GM18511 (cell line): Measurements from ENCODE around the gene PIP5KL1.
A peak's percentile ranks its signal among the peaks of the same experiment; 100 is the strongest.

Source experiments
- ATAC-seq: cut with Tn5 transposase; IDR thresholded peaks from one replicate; pipeline ENCODE4 v1.9.1; 2021; ENCODE audit warnings: mild to moderate bottlenecking, moderate library complexity; ENCODE audit not compliant: unreplicated experiment

Gene PIP5KL1

DNA sequence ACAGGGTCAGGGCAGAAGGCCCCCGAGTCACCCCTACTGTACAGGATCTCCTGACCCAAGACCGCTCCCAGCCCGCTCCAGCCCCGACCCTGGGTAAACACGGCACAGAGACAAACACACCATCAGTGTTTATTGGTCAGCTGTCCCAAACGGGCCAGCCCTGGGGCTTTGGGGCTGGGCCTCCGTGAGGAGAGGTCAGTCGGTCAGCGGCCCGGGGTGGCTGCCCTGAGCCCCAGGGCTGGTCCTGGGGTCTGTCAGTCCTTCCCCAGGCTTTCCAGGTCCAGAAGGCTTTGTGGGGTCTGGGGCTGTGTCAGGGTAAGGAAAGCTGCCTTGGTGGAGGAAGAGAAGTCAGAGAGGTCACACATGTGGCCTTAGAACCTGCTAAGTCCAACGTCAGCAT is 4.4 kb upstream of the PIP5KL1 start:
- ATAC-seq = no peak

DNA sequence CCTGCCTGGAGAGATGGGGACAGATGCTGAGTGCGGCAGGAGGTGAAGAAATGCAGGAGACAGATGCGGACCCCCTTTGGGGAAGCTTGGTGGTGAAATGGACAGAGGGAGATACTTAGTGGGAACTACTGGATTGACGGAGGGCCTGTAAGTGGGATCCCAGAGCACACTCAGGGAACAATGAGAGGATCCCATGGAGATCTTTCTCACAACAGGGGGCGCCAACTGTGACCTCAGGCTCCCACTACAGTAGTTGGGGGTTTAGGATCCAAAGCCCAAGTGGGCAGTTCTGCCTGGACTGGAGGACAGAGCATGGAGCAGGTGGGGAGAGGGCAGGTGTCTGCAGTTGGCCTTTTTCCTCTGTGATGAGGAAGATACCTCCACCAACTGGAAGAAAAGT is 3.7 kb upstream of the PIP5KL1 start:
- ATAC-seq = no peak

DNA sequence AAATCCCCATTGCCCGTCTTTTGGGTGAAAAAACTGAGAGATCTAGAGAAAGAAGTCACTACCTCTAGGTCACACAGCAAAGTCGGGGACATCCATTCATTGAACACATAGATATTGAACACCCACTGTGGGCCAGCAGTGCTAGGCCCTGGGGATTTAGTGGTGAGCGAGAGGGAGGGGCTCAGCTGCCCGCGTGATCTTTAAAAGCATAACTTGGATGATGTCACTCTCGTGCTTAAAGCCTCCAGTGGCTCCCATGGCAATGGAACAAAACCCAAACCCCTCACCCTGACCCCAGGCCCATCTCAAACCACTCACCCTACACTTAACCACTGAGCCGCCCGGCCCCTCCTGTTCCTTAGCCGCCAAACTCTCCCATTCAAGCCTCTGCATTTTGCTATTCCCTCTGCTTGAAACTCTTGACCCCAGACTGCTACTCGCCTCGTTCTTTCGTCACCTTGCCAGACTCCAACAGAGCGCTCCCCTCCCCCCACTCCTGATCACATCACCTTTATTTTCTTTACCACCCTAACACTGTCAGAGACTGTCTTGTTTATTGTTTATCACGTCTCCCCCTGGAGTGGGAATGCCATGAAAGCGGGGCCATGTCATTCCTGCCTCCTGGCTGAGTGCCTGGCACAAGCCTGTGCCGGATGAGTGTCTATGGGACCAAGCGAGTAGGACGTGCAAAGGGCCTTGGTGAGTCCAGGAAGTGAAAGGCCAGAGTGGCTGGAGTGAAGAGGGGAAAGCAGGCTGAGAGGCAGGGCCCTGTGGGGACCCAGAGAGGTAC is 710 bp upstream of the PIP5KL1 start:
- peak; percentile 47 for ATAC-seq

DNA sequence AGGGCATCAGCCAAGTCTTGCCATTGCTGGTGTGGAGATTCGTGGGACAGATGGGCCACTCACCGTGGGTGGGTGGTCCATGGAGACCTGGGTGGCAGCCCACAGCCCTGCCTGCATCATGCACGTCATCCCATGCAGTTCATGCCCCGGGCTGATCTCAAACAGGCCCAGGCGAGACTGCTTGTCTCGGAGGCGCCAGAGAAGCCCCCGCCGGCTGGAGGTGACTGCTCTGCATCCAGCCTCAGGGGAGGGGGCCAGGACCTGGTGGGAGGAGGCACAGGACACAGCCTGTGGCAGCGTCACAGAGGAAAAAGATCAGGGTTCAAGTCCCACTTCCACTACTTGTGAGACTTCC is 975 bp downstream of the PIP5KL1 start:
- ATAC-seq = no peak

DNA sequence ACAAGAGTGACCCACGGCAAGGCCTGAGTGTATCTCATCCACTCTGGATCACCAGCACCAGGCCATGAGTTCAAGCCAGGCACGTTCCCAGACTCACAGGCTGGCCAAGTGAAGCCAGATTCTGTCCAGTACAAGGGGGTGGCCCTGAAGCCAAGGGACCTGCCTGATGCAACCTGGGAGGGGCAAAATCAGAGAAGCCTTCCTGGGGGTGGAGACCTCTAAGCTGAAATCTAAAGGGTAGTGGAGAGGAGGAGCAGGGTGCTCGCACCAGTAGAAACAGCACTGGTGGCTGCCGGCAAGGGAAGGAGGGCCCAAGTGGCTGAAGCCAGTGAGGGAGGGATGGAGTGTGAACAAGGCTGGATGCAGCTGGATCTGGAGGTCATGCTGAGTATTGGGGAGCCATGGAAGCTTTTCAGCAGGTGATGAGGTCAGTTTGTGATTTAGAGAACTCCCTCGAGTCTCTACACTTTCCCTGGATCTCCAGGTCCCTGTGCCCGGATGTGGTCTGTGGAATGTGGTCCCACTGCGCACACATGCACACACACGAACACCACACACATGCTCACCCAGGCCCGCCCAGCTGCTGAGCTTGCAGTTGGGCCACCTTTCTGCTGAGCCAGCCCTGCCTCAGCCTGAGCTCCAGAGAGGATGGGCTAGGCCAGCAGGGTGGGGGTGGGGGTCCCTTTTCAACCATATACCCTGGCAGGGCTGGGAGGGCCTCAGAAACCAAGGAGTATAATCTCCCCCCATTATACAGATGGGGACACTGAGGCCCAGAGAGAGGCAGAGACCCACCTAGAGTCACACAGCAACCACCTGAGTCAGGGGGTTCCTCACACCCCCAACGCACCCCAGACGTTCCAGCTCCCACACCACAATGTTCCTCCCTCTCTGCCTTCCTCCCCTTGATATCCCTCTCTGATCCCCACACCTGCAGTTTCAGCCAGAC is 1.6 kb downstream of the PIP5KL1 start:
- ATAC-seq = no peak

DNA sequence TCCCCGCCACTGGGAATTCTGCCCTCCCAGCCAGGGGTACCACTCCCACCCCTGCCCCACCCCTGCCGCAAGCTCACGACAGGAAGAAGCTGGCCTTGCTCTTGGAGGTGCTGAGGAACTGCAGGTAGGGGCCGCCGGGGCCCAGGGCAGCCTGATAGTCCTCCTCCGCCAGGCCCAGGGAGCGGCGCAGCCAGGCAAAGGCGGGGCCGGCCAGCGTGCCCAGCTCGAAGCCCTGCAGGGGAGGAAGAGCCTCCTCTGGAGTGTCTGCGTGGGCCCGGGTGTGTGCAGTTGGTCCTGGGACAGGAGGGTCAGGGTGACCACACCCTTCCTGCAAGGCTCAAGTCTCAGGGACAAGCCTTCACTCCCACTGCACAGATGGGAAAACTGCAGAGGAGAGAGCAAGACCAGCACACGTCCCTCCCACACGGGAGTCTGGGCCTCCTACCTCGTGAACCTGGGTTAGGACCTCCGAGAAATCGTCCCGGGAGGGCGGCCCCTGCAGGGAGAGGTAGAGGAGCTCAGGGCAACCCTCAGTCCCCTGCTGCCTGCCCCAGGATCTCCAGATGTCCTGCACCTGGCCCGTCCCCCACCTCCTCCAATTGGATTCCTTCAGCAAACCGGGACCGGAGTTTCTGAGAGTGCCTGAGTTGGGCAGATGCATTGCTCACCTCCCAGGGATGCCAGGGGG is 2.4 kb downstream of the PIP5KL1 start:
- ATAC-seq = no peak

DNA sequence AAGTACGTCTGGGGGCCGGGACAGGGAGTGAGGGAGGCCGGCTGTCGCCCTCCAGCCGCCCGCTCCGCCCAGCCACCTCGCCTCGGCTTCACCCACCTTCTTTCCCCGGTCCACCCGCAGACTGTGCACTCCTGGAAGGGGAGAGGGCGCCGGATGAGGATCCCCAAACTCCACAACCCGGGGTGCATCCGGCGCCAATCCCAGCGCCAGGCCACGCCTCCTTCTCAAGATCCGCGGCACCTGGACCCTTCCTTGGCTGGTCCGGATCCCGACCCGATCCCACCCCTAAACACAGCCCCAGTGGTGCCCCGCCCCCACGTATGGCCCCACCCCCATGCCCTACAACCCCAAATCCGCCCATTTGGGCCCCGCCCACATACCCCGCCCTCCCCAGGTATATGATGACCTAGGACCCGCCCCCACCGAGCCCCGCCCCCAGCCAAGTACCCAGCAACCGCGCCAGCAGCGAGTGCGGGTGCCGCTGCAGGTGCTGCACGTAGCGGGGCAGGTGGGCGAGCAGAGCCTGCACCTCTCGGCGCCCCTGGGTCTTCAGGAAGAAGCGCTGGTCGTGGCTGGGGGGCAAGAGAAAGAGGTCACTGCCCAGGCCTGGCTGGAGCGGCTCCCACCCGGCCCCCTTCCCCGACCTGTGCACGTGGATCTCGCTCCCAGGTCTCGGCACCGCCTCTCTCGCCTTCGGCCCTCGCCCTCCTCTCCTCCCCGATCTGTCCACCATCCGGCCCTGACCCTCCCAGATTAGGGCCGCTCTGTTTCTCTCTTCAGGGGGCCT is 3.2 kb downstream of the PIP5KL1 start:
- ATAC-seq = no peak

DNA sequence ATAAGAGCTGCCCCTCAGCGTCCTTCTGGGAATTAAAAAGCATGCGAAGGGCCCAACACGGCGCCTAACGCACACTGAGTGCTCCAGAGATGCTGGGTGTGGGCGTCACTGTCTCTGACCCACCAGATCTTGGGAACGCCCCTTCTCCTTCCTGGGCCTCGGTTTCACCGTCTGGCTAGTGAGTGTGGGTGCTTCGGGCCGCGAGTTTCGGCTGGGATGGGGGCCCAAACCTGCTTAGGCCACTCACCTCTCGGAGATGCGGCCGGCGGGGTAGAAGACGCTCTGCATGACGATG is 3.7 kb downstream of the PIP5KL1 start:
- no peak for ATAC-seq

DNA sequence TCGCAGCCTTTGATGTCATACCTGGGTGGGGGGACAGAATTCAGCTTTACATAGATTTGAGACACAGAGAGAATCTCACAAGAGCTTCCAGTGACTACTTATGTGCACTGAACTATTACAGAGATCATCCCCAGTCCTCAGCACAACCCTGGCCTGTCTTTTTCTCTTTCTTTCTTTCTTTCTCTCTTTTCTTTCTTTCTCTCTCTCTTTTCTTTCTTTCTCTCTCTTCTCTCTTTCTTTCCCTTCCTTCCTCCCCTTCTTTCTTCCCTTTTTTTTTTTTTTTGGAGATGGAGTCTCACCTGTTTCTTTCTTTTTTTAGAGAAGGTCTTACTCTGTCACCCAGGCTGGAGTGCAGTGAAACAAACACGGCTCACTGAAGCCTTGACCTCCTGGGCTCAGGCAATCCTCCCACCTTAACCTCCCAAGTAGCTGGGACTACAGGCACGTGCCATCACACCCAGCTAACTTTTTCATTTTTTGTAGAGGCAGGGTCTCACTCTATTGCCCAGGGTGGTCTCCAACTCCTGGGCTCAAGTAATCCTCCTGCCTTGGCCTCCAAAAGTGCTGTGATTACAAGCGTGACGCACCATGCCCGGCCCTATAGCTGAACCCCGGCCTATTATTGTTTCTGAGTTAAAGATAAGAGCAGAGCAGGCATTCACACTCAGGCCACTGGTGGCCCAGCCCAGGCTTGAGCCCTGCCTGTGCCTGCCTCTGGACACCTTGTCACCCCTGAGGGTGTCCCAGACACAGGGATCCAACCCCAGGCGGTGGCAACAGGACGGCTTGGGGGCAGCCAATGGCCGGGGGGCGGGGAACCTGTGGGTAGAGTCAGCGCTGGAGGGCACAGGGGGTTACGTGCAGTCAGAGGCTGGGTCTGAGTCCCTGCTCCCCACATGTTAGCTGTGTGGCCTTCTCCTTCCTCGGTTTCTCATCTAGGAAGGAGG is 4.3 kb downstream of the PIP5KL1 start:
- no peak for ATAC-seq

DNA sequence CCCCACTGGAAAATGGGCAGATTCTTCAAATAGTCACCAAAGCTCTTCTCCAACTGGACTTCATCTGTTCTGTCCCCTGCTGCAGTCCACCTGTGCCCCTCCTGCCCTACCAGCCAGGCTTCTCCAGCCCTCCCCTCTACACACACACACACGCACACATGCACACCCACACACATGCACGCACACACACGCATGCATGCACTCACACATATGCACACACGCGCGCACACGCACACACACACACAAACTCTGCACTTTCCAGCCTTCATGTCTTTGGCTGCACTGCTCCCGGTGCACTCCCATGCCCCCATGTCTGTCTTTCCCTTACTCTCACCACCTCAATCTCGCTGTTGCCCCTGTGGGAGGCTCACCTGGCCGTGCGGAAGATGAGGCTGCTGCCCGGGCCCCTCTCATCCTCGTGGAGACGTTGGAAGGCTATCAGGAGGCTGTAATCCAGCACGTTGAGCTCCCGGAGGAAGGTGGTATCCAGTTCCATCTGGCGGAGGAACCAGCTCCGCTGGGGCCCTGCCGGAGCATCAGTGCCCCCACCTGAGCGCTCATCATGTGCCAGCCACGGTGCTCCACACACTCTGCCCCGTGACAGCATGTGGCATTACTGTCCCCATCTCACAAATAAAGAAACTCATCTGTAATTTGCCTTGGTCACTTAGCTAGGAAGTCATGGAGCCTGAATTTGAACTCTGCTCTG is 5.7 kb downstream of the PIP5KL1 start:
- ATAC-seq = no peak

DNA sequence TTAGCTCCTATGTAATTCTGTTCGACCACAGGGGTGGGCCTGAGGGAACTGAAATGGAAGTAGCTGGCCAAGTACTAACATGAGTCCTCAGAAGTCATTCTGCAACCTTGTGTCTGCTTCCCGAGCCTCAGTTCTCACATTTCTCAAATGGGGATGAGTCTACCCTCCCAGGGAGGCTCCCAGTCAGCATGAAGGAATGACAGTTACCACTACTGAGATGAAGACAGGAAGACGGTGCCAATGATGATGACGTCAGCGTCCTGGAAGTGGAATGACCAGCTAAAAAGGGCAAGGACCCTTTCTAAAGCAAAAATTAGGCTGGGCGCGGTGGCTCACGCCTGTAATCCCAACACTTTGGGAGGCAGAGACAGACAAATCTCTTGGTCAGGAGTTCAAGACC is 6.8 kb downstream of the PIP5KL1 start:
- no peak for ATAC-seq

DNA sequence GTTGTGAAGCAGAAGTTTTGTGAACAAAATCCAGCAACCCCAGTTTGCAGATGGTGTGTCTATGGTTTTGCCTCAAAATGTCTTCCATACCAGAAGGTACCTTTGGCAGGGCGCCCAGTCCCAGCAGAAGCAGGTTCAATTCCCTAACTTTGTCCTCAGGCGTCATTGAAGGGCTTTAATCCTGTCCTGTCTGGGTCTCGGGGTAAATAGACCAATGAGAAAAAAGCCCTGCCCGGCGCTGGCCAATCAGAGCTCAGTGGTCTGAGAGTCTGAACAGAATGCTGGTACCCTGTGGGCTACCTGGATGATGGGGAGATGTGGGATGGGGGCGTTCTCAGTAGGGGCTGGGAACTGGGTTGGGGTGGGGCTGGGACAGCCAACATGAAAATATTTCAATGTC is 7.5 kb downstream of the PIP5KL1 start:
- no peak for ATAC-seq

DNA sequence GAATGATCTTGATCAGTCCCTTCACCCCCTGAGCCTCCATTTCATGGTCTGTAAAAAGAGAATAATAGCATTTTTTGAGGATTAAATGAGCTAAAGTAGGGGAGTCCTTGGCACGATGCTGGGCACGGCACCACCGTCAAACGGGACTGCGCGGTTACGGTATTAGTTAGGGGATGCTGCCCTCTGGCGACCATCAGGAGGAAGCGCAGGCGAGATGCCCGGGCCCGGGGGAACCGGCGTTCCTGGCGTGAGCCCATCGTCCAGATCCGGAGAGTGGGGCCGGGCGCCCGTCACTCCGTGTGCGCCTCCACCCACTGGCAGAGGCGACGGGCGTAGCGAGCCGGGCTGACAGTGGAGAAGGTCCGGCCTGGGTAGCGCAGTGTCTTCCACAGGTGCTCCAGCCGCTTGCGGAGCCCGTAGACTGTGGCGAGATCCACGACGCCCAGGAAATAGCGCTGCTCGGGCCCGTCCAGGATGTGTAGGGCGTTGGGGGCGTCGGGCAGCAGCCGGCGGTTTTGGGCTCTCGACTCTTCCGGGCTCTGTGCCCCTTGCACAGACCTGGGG is 8.9 kb downstream of the PIP5KL1 start:
- no peak for ATAC-seq

DNA sequence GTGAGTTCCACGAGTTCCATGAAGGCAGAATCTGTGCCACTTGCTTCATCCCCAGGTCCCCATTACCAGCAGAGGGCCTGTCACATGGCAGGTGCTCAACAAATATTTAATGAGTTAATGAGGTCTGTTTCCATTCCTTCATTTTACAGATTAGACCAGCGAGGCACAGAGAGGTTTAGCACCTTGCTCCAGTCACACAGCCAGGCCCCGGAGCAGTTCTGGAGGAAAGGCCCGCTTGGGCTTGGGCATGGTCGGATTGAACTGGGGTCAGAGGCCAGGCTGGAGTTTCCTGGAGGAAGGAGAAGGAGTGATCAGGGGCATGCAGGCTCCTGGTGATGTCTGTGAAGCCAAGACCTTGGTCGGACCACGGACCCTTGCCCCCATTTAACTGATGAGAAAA is 9.8 kb downstream of the PIP5KL1 start:
- no peak for ATAC-seq

DNA sequence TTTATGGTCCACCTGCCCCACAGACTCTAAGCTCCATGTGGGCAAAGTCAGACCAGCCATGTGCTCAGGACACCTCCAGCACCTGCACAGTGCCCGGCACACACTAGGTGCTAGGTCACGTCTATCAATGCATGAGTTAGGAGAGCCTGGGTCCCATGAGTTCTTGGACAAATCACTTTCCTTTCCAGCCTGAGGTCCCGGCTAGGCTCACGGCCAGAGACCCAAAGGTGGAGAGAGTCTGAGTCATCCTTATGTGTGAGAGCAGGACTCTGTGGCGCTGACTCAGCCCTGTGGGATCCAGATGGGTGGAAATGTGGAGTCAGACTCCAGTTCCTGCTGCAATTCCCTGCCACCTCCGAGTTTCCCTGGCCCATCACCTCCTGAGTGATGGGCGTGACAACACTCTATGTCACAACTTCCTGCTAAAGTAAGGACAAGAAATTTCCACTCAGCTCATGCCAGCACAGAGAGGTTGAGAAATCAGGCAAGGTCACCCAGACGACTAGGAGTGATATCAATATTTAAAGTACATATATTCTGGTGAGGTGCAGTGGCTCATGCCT is 11.2 kb downstream of the PIP5KL1 start:
- ATAC-seq = no peak

DNA sequence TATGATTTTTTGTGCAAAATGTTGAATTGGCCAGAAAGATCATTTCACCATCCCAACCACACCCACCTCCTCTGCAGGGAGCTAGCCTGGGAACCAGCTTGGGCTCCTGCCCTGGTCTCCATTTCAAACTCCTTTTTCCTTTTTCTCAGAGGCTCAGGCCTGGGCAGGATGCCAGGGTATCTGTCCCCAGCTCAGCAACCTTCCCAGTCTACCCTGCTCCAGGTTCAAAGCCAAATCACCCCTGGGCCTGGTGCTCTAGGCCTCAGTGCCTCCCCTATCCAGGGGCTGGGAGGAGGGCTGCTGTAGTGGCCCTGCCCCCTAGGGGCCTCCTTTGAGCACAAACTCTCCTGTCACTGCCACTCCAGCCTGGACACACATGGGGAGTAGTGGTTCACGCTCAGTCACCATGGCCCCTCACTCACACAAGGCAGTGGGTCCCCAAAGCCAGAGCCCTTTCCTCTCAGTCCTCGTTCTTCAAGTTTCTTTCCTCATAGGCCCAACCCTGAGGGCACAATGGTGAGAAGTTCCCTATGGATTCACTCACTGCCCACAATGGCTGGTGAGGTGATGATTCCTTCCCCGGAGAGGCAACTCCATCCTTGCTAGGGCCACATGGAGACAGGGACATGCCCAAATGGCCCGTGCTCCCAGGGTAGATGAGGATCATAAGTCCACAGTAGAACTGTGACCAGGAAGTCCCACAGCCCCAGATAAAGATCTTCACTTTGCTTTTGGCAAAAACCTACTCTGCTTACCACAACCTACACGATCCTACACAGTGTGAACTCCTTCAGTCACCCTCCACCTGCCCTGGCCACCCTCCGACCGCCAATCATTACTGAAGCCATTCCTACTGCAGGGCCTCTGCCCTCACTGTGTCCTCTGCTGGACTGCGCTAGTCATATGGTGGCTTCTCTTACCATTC is 12.1 kb downstream of the PIP5KL1 start:
- ATAC-seq = no peak

DNA sequence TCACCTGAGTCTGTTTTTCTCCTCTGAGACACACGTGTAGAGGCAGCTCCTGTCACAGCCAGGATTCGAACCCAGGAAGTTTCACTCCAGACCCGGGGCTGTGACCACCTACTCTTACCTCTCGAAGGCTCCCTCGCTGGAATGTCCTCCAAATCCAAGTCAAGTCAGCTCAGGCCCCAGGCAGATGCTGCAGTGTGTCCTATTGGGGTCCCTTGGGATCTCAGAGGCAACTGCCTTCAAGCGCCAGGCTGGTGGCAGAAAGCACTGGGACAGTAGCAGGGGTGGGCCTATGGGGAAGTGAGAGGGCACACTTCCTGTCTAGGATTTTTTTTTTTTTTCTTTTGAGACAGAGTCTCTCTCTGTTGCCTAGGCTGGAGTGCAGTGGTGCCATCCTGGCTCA is 13.0 kb downstream of the PIP5KL1 start:
- peak; percentile 31 for ATAC-seq
